HepG2 (cell line): Measurements from ENCODE around the gene STK38L. TPM values are rescaled to one million over a fixed set of nuclear protein-coding genes. Genes with fewer than 3 reads are reported as not detected.
A peak's percentile ranks its signal among the peaks of the same experiment; 100 is the strongest.

Experiments used
- ARID5B ChIP-seq: IDR thresholded peaks from 2 replicates; pipeline ENCODE4 v1.4.0; 2020; ENCODE audit warnings: mild to moderate bottlenecking, missing genetic modification reagents
- DBP ChIP-seq: sonication (generic); formaldehyde crosslinking; IDR thresholded peaks from 2 replicates; pipeline ENCODE4 v1.4.0; 2020; ENCODE audit warnings: missing genetic modification reagents; ENCODE audit errors: not compliant biosample characterization
- DNMT3B ChIP-seq: conservative IDR thresholded peaks from 2 replicates; pipeline ENCODE4 v1.6.1; 2016; ENCODE audit warnings: missing biosample characterization, control low read depth
- EHMT2 ChIP-seq: fragments of 200-600 bp; sonication (generic); IDR thresholded peaks from 2 replicates; pipeline ENCODE4 v1.7.0; 2017; ENCODE audit warnings: antibody characterized with exemption, low read depth, low read length, borderline replicate concordance
- MEIS2 ChIP-seq: sonication (generic); formaldehyde crosslinking; IDR thresholded peaks from 2 replicates; pipeline ENCODE4 v1.9.0; 2021; ENCODE audit warnings: mild to moderate bottlenecking, missing genetic modification reagents
- MTA3 ChIP-seq: sonication (generic); formaldehyde crosslinking; IDR thresholded peaks from 2 replicates; pipeline ENCODE4 v1.4.0; 2020; ENCODE audit warnings: missing genetic modification reagents
- NFIC ChIP-seq: IDR thresholded peaks from 2 replicates; pipeline ENCODE4 v1.6.1; 2012; ENCODE audit warnings: mild to moderate bottlenecking, low read length, inconsistent platforms
- NFKB2 ChIP-seq: sonication (generic); formaldehyde crosslinking; IDR thresholded peaks from 2 replicates; pipeline ENCODE4 v1.4.0; 2020; ENCODE audit warnings: missing genetic modification reagents, borderline replicate concordance
- PAX8 ChIP-seq: sonication (generic); formaldehyde crosslinking; IDR thresholded peaks from 2 replicates; pipeline ENCODE4 v1.8.0; 2022; ENCODE audit warnings: mild to moderate bottlenecking, missing genetic modification reagents, borderline replicate concordance
- RFX1 ChIP-seq: fragments of 450-650 bp; IDR thresholded peaks from 2 replicates; pipeline ENCODE4 v1.6.1; 2017
- SNAPC2 ChIP-seq: sonication (generic); formaldehyde crosslinking; IDR thresholded peaks from 2 replicates; pipeline ENCODE4 v1.8.1; 2022; ENCODE audit warnings: mild to moderate bottlenecking, missing genetic modification reagents
- TSC22D2 ChIP-seq: sonication (generic); formaldehyde crosslinking; IDR thresholded peaks from 2 replicates; pipeline ENCODE4 v1.5.1; 2020; ENCODE audit warnings: missing genetic modification reagents, mild to moderate bottlenecking, borderline replicate concordance
- ZFP36L1 ChIP-seq: sonication (generic); formaldehyde crosslinking; IDR thresholded peaks from 2 replicates; pipeline ENCODE4 v1.8.0; 2022; ENCODE audit warnings: mild to moderate bottlenecking, missing genetic modification reagents, moderate library complexity
- ZNF12 ChIP-seq: sonication (generic); formaldehyde crosslinking; IDR thresholded peaks from 2 replicates; pipeline ENCODE4 v1.5.0; 2020; ENCODE audit warnings: missing genetic modification reagents
- ZNF430 ChIP-seq: sonication (generic); formaldehyde crosslinking; IDR thresholded peaks from 2 replicates; pipeline ENCODE4 v1.9.0; 2021; ENCODE audit warnings: mild to moderate bottlenecking, missing genetic modification reagents
- ZNF546 ChIP-seq: sonication (generic); formaldehyde crosslinking; conservative IDR thresholded peaks from 2 replicates; pipeline ENCODE4 v1.8.1; 2023; ENCODE audit warnings: mild to moderate bottlenecking, missing genetic modification reagents
- polyA plus RNA-seq, 8 experiments: library from polyadenylated mRNA; depleted of rRNA in 3 of 8; stranded (reverse) in 7 of 8; unstranded in 1 of 8; fragments of >200 nt; fragmentation: Illumina TruSeq in 4 of 8; extraction: Trizol in 4 of 8; gene quantifications; 2 replicates each; pipeline versions ENCODE4 v1.2.1 to v1.2.3, GENCODE V29; 2011 to 2016; ENCODE audit warnings: low read depth in 4 of 8, missing spikeins in 1 of 8, mixed read lengths in 1 of 8; ENCODE audit not compliant: insufficient read depth in 1 of 8
- total RNA-seq, 5 experiments: library from RNA; depleted of rRNA; stranded (reverse); fragments of >200 nt; fragmentation: Illumina TruSeq; extraction: Trizol; gene quantifications; 2 replicates each; pipeline ENCODE4 v1.2.3, GENCODE V29; 2016; ENCODE audit warnings: low read depth in 1 of 5
- TF ChIP-seq, protein P1 (sequence below): sonication (generic); formaldehyde crosslinking; IDR thresholded peaks from 2 replicates; pipeline ENCODE4 v1.4.0; 2020; ENCODE audit warnings: mild to moderate bottlenecking, missing genetic modification reagents
- TF ChIP-seq, protein P2 (sequence below), 2 experiments: sonication (generic) in 1 of 2; formaldehyde crosslinking in 1 of 2; IDR thresholded peaks; 2 replicates each; pipeline versions ENCODE4 v1.5.1 to v1.6.1; 2011 to 2020; ENCODE audit warnings: borderline replicate concordance in 1 of 2, low read depth in 1 of 2, low read length in 1 of 2, mild to moderate bottlenecking in 1 of 2, missing genetic modification reagents in 1 of 2, moderate library complexity in 1 of 2

The STK38L gene
- total and polyA plus RNA-seq, 2 of the 13 experiments (the other 11 are each of a cell fraction or from before 2014, with no cell fraction given): 6.1 to 26.4 TPM

GRCh38 chr12:27213830-27214787, 30.0 kb upstream of the STK38L start (continued):
- TF ChIP-seq, protein P1, sequence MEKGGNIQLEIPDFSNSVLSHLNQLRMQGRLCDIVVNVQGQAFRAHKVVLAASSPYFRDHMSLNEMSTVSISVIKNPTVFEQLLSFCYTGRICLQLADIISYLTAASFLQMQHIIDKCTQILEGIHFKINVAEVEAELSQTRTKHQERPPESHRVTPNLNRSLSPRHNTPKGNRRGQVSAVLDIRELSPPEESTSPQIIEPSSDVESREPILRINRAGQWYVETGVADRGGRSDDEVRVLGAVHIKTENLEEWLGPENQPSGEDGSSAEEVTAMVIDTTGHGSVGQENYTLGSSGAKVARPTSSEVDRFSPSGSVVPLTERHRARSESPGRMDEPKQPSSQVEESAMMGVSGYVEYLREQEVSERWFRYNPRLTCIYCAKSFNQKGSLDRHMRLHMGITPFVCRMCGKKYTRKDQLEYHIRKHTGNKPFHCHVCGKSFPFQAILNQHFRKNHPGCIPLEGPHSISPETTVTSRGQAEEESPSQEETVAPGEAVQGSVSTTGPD (CRISPR knock-in tag): no peak
- TF ChIP-seq DNMT3B (no peak), ZFP36L1 (no peak), MTA3 (CRISPR knock-in tag) (no peak), NFIC (no peak), RFX1 (no peak), ARID5B (CRISPR knock-in tag) (peak; percentile 48; the same call in 1 of the 2 replicates), MEIS2 (peak; percentile 71; the same call in 1 of the 2 replicates), ZNF12 (CRISPR knock-in tag) (no peak), PAX8 (CRISPR knock-in tag) (peak; percentile 48; the same call in 1 of the 2 replicates), ZNF546 (CRISPR knock-in tag) (no peak), NFKB2 (no peak; the same call in 1 of the 2 replicates), ZNF430 (peak; percentile 91), SNAPC2 (CRISPR knock-in tag) (0 out of 2 replicates have a peak, but pooled peaks have one; percentile 70), DBP (CRISPR knock-in tag) (no peak), TSC22D2 (CRISPR knock-in tag) (no peak), EHMT2 (no peak)
- TF ChIP-seq, protein P2, sequence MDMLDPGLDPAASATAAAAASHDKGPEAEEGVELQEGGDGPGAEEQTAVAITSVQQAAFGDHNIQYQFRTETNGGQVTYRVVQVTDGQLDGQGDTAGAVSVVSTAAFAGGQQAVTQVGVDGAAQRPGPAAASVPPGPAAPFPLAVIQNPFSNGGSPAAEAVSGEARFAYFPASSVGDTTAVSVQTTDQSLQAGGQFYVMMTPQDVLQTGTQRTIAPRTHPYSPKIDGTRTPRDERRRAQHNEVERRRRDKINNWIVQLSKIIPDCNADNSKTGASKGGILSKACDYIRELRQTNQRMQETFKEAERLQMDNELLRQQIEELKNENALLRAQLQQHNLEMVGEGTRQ (IDR thresholded peaks at IDR 0.05; ENCODE audit: low read depth, low read length): no peak
- TF ChIP-seq, protein P2 (CRISPR knock-in tag; IDR thresholded peaks at IDR 0.05; ENCODE audit: borderline replicate concordance): 0 out of 2 replicates have a peak, but pooled peaks have one; percentile 47
